Mesenteric fat pad (tissue), 1 donor: ENCODE data around the gene PAQR7. TPM values are rescaled to one million over a fixed set of nuclear protein-coding genes. Genes with fewer than 3 reads are reported as not detected.

Source experiments
- DNase-seq: peaks from one replicate; pipeline ENCODE4 v3.0.0-alpha.2; 2020; ENCODE audit warnings: low spot score
- long read RNA-seq: library from polyadenylated mRNA; unstranded; transcript quantifications from one replicate; pipeline ENCODE4 v2.0.0, GENCODE V29; 2020
- total RNA-seq: library from RNA; stranded (reverse); fragmentation: NEBNext Ultra II Directional; extraction: Animal tissue kit (Norgen Biotek cat#: 25700); gene quantifications from one replicate; pipeline ENCODE4 v1.2.1, GENCODE V29; 2021
- donor health status: DM: yes; HTN: yes; CAD: no.

Gene PAQR7
- 7.2 TPM for total RNA-seq
- long read RNA-seq, partial matches to known transcripts = 0 of 2 reads
- long read RNA-seq, other reads (novel, unspliced or antisense) = 2 of 2 reads

- peak; percentile 93 for DNase-seq
These were observed at the start of gene PAQR7 for GRCh38 chr1:25875154-25875855. PAQR7 (minus strand) TSS chr1:25875708; CDS start chr1:25863839, 11,869 bp downstream.

GRCh38 chr1:25924454-25924853, 48.9 kb upstream of the PAQR7 start:
- no peak for DNase-seq

GRCh38 chr1:25922971-25923552, 47.6 kb upstream of the PAQR7 start:
- DNase-seq = no peak

GRCh38 chr1:25922056-25922970, 46.8 kb upstream of the PAQR7 start:
- peak; percentile 90 for DNase-seq

GRCh38 chr1:25918615-25919014, 43.1 kb upstream of the PAQR7 start:
- no peak for DNase-seq

- DNase-seq = no peak
These were observed 42.5 kb upstream of the PAQR7 start for GRCh38 chr1:25917996-25918395.

- no peak for DNase-seq
These were observed 41.0 kb upstream of the PAQR7 start for GRCh38 chr1:25916460-25916859.

GRCh38 chr1:25914074-25914995, 38.8 kb upstream of the PAQR7 start:
- DNase-seq = no peak

GRCh38 chr1:25913206-25913605, 37.7 kb upstream of the PAQR7 start:
- no peak for DNase-seq

GRCh38 chr1:25912076-25912831, 36.7 kb upstream of the PAQR7 start:
- no peak for DNase-seq

- DNase-seq = no peak
These were observed 35.7 kb upstream of the PAQR7 start for GRCh38 chr1:25911162-25911561.

- DNase-seq = no peak
These were observed 33.5 kb upstream of the PAQR7 start for GRCh38 chr1:25909040-25909439.

- DNase-seq = no peak
These were observed 32.7 kb upstream of the PAQR7 start for GRCh38 chr1:25908161-25908560.

- no peak for DNase-seq
These were observed 32.1 kb upstream of the PAQR7 start for GRCh38 chr1:25907601-25908000.

GRCh38 chr1:25906644-25907300, 31.3 kb upstream of the PAQR7 start:
- DNase-seq = no peak

- peak; percentile 96 for DNase-seq
These were observed 30.5 kb upstream of the PAQR7 start, which contains the start of gene STMN1 for GRCh38 chr1:25905680-25906643. STMN1 (minus strand) TSS chr1:25906419; CDS start chr1:25904676, 1,743 bp downstream.

GRCh38 chr1:25904943-25905679, 29.6 kb upstream of the PAQR7 start:
- DNase-seq = peak; percentile 99
